SH-SY5Y (cell line): ENCODE data around the gene KANTR.

ENCODE experiments used
- GATA2 ChIP-seq: IDR thresholded peaks from 2 replicates; pipeline ENCODE4 v1.6.1; 2011; ENCODE audit warnings: mild to moderate bottlenecking, low read depth, low read length
- GATA3 ChIP-seq: IDR thresholded peaks from 2 replicates; pipeline ENCODE4 v1.6.1; 2011; ENCODE audit warnings: low read depth, mild to moderate bottlenecking, low read length, moderate library complexity

DNA sequence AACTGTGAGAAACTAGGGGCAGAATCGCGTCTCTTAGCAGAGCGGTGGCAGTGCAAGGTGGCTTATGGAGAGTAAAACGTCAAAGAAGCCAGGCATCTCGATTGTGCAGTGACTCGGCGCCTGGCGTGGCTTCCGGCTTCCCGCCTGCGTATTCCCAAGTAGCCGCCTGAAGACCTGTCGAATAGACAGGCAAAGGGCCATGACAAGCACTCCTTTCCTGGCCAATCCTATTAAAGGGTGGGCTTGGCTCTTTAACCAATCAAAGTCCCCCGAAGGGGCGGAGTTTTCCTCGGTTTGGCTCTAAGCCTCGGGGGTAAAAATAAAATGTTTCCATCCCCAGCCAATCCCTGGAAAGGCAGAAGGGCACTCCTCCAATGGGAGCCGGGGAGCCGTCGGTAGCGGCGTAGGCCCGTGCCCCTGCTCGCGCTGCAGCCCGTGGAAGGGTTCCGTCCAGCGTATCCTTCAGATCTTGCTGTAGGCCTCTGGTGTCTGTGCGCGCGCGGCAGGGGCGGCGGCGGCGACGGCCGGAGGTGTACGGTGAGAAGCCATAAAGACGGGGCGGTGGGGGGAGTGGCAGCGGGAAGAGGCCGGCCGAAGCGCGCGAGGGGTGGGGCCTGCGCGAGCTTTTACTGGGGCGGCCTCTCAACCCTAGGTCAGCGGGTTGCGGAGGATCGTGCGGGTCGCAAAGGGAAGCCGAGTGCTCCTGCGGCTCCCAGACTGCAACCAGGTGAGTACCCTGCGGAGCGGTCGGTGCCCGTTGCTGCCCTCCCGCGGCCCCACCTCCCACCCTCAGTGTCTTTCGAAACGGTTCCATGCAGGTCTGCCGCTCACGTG lies at the start of gene KANTR:
- TF ChIP-seq GATA2 (no peak), GATA3 (no peak)
